ENCODE results near the gene SLC11A2.

DNA sequence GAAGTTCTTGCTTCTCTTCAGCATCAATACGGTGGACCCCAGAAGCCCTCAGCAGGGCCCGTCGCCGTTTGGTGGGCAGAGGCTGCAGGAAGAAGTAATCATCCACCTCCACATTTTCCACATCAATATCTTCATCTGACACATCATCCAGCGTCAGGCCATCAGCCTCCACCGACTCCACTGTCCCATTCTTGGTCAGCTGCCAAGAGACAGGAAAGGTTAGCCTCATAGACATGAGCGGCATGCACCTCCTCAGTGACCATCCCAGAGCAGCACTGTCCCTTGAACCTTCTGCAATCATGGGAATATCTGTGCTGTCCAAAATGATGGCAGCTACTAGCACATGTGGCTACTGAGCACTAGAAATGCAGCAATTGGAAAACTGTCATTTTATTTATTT is 41.6 kb upstream of the SLC11A2 start:
- TF ChIP-seq, protein P1, sequence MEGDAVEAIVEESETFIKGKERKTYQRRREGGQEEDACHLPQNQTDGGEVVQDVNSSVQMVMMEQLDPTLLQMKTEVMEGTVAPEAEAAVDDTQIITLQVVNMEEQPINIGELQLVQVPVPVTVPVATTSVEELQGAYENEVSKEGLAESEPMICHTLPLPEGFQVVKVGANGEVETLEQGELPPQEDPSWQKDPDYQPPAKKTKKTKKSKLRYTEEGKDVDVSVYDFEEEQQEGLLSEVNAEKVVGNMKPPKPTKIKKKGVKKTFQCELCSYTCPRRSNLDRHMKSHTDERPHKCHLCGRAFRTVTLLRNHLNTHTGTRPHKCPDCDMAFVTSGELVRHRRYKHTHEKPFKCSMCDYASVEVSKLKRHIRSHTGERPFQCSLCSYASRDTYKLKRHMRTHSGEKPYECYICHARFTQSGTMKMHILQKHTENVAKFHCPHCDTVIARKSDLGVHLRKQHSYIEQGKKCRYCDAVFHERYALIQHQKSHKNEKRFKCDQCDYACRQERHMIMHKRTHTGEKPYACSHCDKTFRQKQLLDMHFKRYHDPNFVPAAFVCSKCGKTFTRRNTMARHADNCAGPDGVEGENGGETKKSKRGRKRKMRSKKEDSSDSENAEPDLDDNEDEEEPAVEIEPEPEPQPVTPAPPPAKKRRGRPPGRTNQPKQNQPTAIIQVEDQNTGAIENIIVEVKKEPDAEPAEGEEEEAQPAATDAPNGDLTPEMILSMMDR (conservative IDR thresholded peaks at IDR 0.05; ENCODE audit: low read depth, low read length): no peak
- TF ChIP-seq RAD21 (IDR thresholded peaks at IDR 0.05; ENCODE audit: low read length): no peak
